WTC11 (cell line): Measurements from ENCODE around the gene STKLD1.

Source experiments
- ESRRA ChIP-seq: sonication (generic); formaldehyde crosslinking; IDR thresholded peaks from 2 replicates; pipeline ENCODE4 v1.8.1; 2022; ENCODE audit warnings: mild to moderate bottlenecking, missing genetic modification reagents, borderline replicate concordance
- FOXP1 ChIP-seq: sonication (generic); formaldehyde crosslinking; IDR thresholded peaks from 2 replicates; pipeline ENCODE4 v1.8.0; 2022; ENCODE audit warnings: missing genetic modification reagents, mild to moderate bottlenecking, moderate library complexity, borderline replicate concordance
- NR2C2 ChIP-seq: sonication (generic); formaldehyde crosslinking; IDR thresholded peaks from 2 replicates; pipeline ENCODE4 v1.8.0; 2022; ENCODE audit warnings: mild to moderate bottlenecking, missing genetic modification reagents
- RELA ChIP-seq: sonication (generic); formaldehyde crosslinking; IDR thresholded peaks from 2 replicates; pipeline ENCODE4 v1.8.1; 2022; ENCODE audit warnings: missing genetic modification reagents, mild to moderate bottlenecking, borderline replicate concordance
- SP1 ChIP-seq: sonication (generic); formaldehyde crosslinking; conservative IDR thresholded peaks from 2 replicates; pipeline ENCODE4 v1.8.1; 2022; ENCODE audit warnings: missing genetic modification reagents
- ZNF232 ChIP-seq: sonication (generic); formaldehyde crosslinking; IDR thresholded peaks from 2 replicates; pipeline ENCODE4 v1.8.0; 2022; ENCODE audit warnings: mild to moderate bottlenecking, missing genetic modification reagents
- ZNF263 ChIP-seq: sonication (generic); formaldehyde crosslinking; IDR thresholded peaks from 2 replicates; pipeline ENCODE4 v1.8.1; 2022; ENCODE audit warnings: low read depth, mild to moderate bottlenecking, moderate library complexity, missing genetic modification reagents
- ZNF317 ChIP-seq: sonication (generic); formaldehyde crosslinking; IDR thresholded peaks from 2 replicates; pipeline ENCODE4 v1.8.1; 2023; ENCODE audit warnings: low read depth, mild to moderate bottlenecking, moderate library complexity, missing genetic modification reagents, borderline replicate concordance
- TF ChIP-seq, protein P1 (sequence below): fragments of 200-600 bp; IDR thresholded peaks from 2 replicates; pipeline ENCODE4 v1.8.0; 2022; ENCODE audit warnings: antibody characterized with exemption
- TF ChIP-seq, protein P2 (sequence below): sonication (generic); formaldehyde crosslinking; IDR thresholded peaks from 2 replicates; pipeline ENCODE4 v1.8.0; 2023; ENCODE audit warnings: missing genetic modification reagents
- TF ChIP-seq, protein P3 (sequence below): sonication (generic); formaldehyde crosslinking; IDR thresholded peaks from 2 replicates; pipeline ENCODE4 v1.8.1; 2022; ENCODE audit warnings: mild to moderate bottlenecking, moderate library complexity, missing genetic modification reagents

DNA sequence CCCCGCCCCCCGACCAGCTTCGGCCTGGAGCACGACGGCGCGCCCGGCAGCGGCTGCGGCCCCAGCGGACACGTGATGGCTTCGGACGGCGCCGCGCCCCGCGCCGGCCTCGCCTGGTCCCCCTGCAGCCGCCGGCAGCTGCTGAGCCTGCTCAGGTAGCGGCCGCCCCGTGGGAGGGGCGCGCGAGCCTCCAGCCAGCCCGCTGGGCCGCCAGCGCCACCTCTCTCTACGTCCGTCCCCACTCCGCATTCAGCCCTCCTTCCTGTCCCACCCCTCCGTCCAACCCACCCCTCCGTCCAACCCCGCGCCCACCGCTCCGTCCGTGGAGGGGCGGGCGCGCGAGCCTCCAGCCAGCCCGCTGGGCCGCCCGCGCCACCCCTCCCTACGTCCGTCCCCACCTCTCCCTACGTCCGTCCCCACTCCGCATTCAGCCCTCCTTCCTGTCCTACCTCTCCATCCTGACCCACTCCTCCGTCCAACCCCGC lies 52.5 kb downstream of the STKLD1 start:
- no peak for TF ChIP-seq ESRRA (CRISPR knock-in tag)
- no peak for TF ChIP-seq ZNF317 (CRISPR knock-in tag)
- TF ChIP-seq, protein P1, sequence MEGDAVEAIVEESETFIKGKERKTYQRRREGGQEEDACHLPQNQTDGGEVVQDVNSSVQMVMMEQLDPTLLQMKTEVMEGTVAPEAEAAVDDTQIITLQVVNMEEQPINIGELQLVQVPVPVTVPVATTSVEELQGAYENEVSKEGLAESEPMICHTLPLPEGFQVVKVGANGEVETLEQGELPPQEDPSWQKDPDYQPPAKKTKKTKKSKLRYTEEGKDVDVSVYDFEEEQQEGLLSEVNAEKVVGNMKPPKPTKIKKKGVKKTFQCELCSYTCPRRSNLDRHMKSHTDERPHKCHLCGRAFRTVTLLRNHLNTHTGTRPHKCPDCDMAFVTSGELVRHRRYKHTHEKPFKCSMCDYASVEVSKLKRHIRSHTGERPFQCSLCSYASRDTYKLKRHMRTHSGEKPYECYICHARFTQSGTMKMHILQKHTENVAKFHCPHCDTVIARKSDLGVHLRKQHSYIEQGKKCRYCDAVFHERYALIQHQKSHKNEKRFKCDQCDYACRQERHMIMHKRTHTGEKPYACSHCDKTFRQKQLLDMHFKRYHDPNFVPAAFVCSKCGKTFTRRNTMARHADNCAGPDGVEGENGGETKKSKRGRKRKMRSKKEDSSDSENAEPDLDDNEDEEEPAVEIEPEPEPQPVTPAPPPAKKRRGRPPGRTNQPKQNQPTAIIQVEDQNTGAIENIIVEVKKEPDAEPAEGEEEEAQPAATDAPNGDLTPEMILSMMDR = no peak
- TF ChIP-seq, protein P2, sequence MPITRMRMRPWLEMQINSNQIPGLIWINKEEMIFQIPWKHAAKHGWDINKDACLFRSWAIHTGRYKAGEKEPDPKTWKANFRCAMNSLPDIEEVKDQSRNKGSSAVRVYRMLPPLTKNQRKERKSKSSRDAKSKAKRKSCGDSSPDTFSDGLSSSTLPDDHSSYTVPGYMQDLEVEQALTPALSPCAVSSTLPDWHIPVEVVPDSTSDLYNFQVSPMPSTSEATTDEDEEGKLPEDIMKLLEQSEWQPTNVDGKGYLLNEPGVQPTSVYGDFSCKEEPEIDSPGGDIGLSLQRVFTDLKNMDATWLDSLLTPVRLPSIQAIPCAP (CRISPR knock-in tag) = no peak
- TF ChIP-seq FOXP1 (CRISPR knock-in tag) = no peak
- TF ChIP-seq SP1 = peak; percentile 56; the same call in 1 of the 2 replicates
- TF ChIP-seq ZNF232 (CRISPR knock-in tag) = 0 out of 2 replicates have a peak, but pooled peaks have one; percentile 23
- TF ChIP-seq NR2C2 (CRISPR knock-in tag) = no peak
- TF ChIP-seq ZNF263 (CRISPR knock-in tag) = no peak
- TF ChIP-seq RELA (CRISPR knock-in tag) = no peak
- TF ChIP-seq, protein P3, sequence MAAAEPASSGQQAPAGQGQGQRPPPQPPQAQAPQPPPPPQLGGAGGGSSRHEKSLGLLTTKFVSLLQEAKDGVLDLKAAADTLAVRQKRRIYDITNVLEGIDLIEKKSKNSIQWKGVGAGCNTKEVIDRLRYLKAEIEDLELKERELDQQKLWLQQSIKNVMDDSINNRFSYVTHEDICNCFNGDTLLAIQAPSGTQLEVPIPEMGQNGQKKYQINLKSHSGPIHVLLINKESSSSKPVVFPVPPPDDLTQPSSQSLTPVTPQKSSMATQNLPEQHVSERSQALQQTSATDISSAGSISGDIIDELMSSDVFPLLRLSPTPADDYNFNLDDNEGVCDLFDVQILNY = peak; percentile 51; the same call in 1 of the 2 replicates
